ENCODE data around the gene SLC7A5.

Gene SLC7A5

DNA sequence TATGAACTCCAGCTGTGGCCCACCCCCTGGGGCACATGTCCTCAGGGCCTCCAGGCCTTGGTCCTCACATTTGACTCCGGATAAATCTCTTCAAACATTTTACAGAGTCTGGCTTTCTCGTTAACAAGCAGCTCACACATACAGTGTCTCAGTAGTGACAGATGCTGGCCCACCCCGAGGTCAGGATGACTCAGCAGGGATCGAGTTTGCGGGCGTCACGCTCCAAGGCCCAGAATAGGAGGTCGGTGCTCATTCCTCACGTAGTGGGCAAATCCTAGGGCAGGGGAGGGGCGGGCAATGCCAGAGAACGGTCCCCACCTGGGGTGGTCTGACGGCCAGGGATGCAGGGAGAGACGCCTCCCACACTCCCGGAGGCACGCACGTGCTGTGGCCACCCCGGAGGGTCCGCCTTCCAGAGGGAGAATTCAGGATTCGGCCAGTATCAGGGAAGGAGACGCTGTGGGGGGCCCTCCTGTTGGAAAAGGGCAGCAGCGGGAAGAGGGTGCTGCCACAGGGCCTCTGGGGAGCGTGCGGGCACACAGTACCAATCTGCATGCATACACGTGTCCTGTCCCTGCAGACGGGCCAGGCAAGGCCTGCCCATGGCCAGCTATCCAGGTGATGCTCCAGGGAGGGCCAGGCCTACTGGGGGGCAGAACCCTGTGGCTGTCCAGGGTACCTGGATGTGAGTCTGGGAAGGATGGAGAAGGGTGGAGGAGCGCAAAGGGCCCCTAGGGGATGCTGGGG lies 8.6 kb downstream of the SLC7A5 start:
- no peak for DNase-seq

DNA sequence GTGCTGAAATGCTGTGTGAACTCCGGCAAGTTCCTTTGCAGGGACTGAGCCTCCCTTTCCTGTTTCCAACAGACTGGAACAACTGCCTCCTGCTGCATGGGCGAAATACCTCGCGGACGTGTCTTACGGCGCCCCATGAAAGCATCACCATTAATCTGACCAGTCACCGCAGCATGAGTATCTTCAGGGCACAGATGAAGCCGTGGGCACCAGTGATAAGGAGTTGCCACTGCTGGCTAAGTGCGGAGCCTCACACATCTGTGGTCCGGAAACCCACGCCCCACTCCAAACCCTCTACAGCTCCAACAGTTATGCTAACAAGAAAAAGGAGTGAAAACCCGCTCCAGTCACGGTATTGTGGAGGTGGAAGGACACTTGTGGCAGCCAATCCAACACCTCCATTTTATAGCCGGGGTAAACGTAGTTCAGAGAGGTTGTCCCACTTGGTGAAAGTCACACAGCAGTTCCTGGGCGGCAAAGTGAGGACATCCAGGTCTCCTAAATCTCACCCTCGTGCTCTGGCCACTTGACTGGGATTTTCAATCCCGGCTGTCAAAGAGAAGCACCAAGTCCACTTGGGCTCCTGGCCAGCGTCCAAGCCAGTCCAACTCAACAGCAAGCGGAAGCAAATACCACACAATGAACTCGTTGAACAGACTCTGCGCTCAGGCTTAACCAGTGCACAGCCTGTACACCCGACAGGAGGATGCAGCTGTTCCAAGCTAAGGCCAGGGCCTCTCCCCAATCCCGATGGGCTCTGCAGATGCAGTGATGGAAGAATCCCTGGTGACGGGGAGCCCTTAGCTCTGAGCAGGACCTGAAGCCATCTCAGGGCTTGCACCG lies 10.9 kb downstream of the SLC7A5 start:
- DNase-seq: peak; percentile 10 to 44

DNA sequence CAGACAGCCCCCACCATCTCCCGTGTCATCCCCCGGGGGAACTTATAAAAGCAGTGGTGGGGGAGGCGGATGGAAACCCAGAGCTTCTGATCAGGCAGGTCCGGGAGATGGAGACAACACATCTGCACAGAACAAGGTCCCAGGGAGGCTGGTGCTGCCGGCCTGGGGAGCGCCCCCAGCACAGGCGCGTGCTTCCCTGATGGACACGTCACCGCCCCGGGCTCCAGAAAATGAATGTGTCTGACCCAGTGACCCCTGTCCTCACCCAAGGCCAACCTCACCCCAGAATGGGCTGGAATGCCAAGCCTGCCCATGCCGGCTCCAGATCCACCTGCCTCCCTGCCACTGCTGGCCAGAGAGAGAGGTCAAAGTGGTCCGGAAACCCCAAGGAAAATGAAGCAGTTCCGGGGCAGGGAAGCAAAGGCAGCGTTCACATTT lies 12.5 kb downstream of the SLC7A5 start:
- no peak for DNase-seq

DNA sequence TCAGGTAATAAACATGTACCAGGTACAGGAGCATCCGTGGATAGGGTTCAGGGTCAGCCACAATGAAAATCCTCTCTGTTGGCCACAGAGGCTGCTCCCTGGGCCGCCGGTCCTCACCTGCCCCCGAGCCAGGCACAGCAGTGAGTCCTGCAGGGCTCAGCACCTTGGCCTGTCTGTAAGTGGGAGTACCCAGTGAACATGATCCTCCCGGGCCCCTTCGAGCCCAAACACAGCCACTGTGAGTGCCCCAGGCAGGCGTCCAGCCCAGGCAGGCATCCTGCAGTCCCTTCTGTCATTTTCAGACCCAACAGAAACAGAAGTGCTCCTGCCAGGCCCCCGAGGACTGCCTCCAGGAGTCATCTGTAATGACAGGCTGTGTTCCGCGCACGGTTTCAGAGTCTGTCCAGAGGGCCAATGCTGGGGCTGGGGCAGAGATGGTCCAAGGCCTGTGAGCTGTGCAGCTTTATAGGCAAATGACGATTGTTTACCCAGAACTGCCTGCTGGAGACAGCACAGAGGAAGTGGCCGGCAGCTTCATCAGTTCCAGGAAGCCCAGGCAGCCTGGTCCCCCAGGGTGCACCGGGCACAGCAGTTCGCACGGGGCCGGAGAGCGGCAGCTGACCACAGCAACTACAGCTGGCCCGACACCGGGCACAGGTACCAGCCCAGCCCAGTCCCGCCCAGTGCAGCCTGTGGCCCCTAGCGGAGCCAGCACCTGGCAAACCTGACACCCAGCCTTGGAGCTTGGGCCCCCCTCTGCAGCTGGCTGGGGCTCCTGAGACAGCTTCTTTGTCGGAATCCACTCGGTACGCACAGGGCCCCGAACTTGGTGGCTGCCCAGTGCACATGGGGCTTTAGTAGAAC lies 13.2 kb downstream of the SLC7A5 start:
- DNase-seq: peak; percentile 27 to 37

DNA sequence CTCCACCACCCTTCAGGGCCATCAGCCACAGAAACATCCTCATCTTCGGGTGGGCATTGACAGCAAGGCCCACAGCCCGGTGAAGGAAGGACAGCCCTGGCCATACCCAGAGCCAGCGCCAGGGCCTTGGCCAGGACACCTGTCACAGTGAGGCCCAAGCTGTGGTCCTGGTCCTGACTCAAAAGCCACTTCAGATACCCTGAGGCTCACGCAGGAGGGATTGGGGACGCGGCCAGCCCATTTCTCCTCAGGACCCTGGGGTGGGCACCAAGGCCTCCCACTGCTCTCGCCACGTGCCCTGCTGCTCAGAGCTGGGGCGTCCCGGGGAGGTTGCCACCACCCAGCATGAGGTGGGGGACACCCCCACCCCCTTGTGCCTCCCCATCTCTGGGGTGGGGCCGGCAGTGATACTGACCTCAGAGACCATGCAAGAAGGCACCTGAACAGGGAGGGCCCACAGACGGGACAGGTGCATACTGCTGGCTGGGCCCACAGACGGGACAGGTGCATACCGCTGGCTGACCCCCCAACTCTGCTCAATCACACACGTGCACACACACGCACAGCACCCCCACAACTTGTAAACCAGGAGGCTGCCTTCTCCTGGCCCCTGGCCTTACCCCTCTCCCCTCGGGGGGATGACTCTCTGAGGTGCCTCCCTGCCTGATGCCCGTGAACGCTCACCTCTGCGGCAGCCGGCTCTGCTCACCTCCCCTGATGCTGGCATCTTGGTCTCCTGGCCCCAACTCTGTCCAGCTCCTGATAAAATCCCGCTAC lies 14.2 kb downstream of the SLC7A5 start:
- DNase-seq: no peak

DNA sequence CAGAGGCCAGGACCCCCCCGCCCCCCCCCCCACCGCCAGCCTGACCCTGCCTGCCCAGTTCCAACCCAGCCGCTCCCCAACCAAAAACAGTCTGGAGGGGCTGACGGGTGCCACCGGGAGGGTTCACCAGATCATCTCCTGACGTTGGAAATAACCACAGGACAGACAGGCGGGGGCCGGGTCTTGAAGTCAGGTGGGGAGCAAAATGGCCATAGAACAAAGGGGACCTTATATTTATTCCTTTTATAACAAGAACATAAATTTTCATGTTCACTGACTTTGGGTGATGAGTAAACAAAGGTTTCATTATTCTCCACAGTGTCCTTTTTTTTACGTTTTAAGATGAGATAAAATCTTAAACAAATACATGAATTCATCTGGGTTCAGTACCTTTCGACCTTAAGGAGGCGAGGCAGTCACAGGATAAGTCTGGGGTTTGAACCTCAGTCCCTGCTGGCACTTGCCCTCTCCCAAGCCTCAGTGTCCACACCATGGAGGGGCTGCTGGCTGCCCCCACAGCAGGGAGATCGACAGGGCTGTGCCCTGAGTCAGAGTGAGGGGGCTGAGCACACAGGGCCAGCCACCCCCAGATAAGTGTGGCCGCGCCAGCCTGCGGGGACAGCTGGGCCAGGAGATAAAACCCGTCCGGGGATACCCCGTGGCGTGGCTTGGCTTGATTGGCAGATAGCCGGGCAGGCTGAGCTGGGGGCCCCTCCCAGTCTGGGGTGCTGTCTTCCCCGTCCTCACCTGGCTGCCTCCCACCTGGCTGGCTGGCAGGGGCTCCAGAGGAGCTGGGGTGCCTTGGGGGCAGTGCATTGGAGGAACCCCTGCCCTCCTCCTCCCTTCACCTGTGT lies 15.0 kb downstream of the SLC7A5 start:
- DNase-seq: no peak

- DNase-seq: peak; percentile 71 to 83
These were observed 15.8 kb downstream of the SLC7A5 start for GRCh38 chr16:87853411-87854052.

GRCh38 chr16:87851601-87852000 lies 17.7 kb downstream of the SLC7A5 start:
- no peak for DNase-seq

DNA sequence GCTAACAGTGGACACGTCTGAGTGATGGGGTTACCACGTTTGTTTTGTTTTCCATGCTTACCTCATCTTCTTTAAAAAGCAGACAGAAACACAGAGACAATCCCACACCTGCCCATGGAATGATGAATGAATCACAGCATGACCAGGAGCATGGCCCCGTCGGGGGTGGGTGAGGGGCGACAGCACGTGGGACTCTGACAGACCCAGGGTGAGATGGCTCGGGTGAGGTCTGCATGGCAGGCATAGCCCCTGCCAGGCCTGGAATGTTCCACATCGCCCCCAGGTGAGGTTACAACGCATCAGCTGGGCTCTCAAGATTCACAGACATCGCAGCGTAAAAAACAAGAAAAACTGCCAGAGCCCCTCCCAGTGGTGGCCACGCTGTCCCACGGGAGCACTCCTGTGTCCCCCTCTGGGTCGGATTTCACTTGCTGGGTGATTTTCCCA lies 18.1 kb downstream of the SLC7A5 start:
- DNase-seq: no peak

DNA sequence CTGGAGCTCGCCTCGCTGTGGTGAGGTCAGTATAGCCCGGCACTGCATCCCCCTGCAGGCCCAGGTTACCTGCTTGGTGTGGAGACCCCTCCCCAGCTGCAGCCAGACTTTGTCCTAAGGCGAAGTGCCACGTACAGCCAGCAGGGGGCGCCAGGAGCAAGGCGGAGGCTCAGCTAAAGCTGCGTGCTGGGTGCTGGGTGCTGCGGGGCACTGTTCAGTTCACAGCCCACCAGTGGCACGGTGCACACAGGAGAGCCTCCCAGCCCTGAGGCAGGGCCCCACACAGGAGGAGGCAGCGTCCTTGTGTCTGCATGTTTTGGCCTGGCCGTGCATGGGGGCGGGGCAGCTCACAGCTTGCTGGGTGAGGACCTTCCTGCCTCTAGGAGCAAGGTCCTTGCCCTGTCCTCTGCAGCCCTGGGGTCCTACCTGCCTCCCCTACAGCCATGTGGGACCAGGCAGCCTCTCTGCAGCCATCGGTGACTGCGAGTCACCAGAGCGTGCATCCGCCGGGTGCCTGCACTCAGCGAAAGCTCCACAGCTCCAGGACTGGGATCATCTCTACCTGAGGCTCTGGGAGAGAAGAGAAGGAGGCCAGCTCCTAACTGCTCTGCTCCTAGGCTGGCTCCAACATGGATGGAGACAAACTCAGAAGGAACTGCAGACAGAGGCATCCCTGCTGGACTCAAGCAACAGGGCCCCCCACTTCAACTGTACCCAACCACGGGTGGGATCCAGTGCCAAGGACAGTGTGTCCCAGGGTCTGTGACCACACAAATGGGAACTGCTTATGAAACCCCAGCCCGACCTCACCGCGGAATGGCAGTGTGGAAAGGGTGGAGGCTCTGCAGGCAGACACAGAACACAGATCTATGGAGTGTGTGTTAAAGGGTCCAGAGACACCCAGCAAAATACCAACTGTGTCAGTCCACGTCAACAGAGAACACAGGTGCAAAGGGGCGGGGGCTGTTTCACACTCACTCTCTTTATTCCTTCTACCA lies 19.0 kb downstream of the SLC7A5 start:
- peak; percentile 56 to 60 for DNase-seq

- DNase-seq: no peak
These were observed 19.8 kb downstream of the SLC7A5 start for GRCh38 chr16:87849419-87850008.

DNA sequence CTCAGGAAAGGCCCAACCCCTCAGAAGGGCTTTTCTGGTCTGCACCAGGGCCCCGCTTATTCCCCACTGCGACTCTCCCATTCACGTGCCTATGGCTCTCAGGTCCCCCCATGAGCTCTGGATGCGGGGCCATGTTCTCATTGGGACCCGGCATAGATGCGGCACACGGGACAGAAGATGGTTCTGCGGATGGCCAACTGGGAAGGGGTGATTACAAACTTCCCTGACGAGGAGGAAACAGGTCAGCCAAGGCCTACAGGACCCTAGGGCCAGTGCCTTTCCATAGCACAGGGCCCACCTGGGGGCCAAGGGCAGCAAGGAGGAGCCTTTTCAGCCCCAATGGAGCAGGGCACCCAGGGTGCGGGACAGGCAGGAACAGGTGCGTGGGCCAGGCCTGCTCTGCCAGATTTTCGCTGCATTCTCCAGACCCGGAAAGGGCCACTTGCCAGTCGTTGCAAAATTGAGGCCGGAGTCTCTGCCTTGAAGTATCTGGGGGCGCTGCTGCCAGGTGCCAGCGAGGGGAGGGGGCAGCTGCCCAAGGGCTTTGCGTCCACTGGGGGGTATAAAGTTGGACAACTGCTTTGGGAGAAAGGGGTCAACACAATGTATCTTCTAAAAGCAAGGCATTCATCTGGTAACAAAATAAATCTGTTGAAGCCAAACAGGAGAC lies 20.5 kb downstream of the SLC7A5 start:
- DNase-seq: no peak

DNA sequence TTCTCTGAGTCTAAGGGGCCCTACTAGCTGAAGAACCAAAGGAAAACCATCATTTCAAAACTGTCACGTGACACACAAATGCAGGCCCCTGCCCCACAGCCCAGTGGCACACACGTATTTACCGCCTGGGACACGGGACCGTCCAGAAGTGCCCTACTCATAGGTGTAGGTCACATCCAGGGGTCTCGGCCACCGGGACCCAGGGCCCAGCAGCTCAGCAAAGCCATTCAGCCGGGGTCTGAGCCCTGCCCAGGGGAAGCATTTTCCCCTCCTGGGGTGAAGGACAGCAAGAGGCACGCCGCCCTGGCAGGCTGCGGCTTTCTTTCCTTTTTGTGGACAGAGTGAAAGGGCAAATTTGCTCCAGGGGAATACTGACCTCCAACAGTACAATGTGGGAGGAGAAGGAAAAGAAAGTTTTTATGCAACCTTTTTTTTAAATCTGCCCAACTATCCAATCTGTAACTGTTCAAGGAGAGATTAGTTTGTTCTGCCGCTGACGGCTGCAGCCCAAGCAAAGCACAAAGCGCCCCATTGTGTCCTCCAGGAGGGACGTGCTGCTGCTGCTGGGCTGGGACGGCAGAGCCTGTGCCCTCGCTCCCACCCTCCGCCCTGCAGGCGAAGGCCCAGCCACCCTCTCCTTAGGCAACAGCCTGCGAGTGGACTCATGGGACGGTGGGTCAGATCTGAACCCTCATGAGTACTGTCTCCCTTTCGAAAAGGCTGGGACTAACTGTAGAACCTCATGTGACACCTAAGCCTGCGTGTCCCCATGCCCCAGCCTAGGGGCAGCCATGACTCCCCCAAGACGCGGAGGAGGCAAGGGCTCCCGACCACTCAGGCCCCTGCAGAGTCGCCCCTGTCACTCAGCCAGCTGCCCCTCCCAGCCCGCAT lies 21.3 kb downstream of the SLC7A5 start:
- DNase-seq: no peak

DNA sequence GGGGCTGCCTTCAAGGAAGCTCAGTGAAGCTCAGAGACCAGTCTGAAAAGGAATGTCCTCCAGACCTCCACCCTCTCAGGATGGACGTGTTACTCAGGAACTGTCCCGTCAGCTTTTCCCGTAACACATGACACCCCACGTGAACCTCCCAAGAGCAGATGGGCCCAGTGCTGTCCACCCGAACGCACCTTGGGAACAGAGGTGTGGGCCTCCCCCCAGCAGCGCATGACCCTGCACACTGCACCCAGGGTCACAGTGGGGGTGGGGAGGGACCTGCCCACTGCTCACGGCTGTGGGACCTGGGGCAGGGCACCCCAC lies 21.9 kb downstream of the SLC7A5 start:
- DNase-seq: no peak

GRCh38 chr16:87846705-87847466 lies 22.4 kb downstream of the SLC7A5 start:
- no peak for DNase-seq

GRCh38 chr16:87845807-87846619 lies 23.3 kb downstream of the SLC7A5 start:
- DNase-seq: no peak
